ENCODE measurements around the gene STRIT1.
"Not testable (repeated sequence)": the region's sequence is repeated elsewhere in the genome, so short reads cannot be mapped to it uniquely, and the experiment has no call there.

STRIT1 gene

GRCh38 chr3:155270485-155271342 is 22.8 kb downstream of the STRIT1 start:
- DNase-seq (ENCODE audit: low spot score) = peak; percentile 29

DNA sequence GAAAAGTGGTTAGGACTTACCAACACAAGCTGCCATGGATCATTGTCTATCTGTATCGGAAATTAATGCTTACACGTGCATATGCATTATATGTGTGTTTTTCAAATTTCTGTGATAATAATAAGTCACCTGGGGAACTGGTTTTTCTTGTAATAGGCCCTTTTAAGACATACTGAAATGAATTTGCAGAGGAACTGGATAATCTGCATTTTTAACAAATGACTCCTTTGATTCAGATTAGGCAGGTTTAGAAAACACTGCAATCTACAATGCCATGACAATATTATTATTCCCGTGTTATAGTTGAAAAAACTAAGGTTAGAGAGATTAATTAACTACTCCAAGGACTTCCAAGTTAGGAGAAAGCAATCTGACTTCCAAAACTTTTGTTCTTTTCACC is 23.4 kb downstream of the STRIT1 start:
- DNase-seq (ENCODE audit: low spot score) = no peak

DNA sequence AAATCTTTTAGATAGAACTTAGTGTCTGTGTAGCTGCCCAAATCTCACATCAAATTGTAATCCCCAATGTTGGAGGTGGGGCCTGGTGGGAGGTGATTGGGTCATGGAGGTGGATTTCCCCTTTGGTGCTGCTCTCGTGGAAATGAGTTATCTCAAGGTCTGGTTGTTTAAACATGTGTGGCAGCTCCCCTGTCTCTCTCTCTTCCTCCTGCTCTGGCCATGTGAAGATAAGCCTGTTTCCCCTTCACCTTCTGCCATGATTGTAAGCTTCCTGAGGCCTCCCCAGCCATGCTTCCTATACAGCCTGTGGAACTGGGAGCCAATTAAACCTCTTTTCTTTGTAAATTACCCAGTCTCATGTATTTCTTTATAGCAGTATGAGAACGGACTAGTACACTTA is 30.6 kb downstream of the STRIT1 start:
- DNase-seq (ENCODE audit: low spot score) = not testable (repeated sequence)

- DNase-seq (ENCODE audit: low spot score) = no peak
Observed at GRCh38 chr3:155262295-155262694, 31.2 kb downstream of the STRIT1 start.

DNA sequence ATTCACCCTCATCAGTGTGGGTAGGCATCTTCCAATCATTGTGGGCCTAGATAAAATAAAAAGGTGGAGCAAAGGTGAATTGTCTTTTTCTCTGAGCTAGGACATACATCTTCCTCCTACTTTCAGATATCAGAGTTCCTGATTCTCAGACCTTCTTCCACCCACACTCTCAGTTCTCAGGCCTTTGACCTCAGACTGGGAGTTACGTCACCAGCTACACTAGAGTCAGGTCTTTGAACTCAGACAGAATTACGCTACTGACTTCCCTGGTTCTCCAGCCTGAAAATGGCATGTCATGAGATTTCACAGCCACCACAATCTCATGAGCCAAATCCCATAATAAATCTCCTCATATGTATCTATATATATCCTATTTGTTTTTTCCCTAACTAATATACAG is 39.0 kb downstream of the STRIT1 start:
- DNase-seq (ENCODE audit: low spot score) = no peak

DNA sequence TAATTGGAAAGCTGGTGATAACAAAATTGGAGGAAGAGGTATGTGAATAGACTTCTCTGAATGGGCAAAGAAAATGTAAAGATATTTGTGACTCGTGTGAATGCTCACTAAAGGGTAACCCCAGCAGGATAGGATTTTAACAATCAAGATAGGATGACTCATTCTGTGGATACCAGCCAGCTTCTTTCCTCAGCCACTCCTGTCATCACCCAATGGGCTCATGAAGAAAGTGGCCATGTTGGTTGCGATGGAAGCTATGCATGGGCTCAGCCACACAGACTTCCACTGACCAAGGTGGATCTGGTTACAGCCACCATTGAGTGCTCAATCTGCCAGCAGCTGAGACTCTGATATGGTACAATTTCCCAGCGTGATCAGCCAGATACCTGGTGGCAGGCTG is 40.9 kb downstream of the STRIT1 start:
- DNase-seq (ENCODE audit: low spot score) = no peak

GRCh38 chr3:155252021-155252420 is 41.5 kb downstream of the STRIT1 start:
- no peak for DNase-seq (ENCODE audit: low spot score)

DNA sequence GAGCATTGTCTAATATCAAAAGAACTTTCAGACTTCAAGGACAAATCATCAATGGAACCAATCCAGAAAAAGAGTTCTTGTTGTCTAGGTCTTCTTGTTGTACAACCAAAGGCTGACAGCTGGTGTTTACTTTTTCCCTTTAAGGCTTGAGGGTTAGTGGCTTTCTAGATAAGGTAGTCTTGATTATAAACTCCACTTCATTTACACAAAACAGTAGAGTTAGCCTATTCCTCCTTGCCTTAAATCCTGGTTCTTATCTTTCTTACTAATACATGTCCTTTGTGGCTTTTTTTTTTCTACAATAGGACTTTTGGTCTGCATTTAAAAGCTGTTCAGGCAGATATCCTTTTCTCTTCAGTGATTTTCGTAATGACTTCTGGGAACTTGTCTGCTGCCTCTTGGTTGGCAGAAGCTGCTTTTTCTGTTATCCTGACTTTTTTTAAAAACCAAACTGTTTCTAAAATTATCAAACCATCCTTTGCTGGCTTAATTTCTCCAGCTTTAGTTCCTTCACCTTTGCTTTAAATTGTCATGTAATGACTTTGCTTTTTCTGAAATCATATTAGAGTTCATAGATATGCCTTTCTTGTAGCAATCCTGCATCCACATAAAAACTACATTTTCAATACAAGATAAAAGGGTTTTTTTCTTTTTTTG is 44.8 kb downstream of the STRIT1 start:
- DNase-seq (ENCODE audit: low spot score) = no peak

- no peak for DNase-seq (ENCODE audit: low spot score)
Observed at GRCh38 chr3:155244699-155245098, 48.8 kb downstream of the STRIT1 start.

- no peak for DNase-seq (ENCODE audit: low spot score)
Observed at GRCh38 chr3:155244216-155244615, 49.3 kb downstream of the STRIT1 start.

DNA sequence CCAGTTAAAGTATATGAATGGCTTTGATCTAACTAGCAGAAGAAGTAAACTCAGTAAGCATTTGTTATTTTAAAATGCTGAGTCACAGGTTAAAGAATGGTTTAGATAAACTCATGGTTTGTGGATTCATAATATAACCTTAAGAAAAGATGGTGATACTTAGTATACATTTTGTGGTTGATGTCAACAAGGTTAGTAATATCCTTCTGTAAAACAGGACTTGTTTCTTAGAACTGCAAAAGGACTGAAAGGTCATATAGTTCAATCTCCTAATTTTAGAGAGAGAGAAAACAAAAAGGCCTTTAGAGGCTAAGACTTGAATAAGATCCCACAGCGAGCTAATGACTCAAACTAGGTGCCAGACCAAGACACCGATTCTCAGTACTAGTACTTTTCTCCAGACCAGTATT is 50.0 kb downstream of the STRIT1 start:
- DNase-seq (ENCODE audit: low spot score) = no peak

- no peak for DNase-seq (ENCODE audit: low spot score)
Observed at GRCh38 chr3:155242342-155242741, 51.1 kb downstream of the STRIT1 start.

GRCh38 chr3:155241579-155241978 is 51.9 kb downstream of the STRIT1 start:
- DNase-seq (ENCODE audit: low spot score) = no peak
